HCT116 (cell line): ENCODE measurements around the gene SPACDR. TPM values are rescaled to one million over a fixed set of nuclear protein-coding genes. Genes with fewer than 3 reads are reported as not detected.
A peak's percentile ranks its signal among the peaks of the same experiment; 100 is the strongest.

ENCODE experiments used
- ATAC-seq: fragments of 200-7000 bp; cut with Tn5 transposase; 2 replicates; pipeline ENCODE4 v1.9.1; 2020; ENCODE audit warnings: mild to moderate bottlenecking, moderate library complexity
- BruUV-seq: library from RNA; stranded (reverse); fragments of 400-500 nt; replicated peaks from 2 replicates; lab custom pipeline; 2021; lab: Mats Ljungman, UMichigan
- CTCF ChIA-PET: fragments of 300-600 bp; sonication (Branson Sonifier 250); formaldehyde crosslinking; loops from one replicate; lab custom pipeline; 2021; ENCODE audit warnings: antibody characterized with exemption; lab: Charles Lee
- POLR2A ChIA-PET: fragments of 300-600, 350-600 bp; sonication (Branson Sonifier 250); formaldehyde crosslinking; loops from one replicate; lab custom pipeline; 2021; ENCODE audit warnings: antibody characterized with exemption; lab: Charles Lee
- RAD21 ChIA-PET, 2 experiments: fragments of 300-600 bp; sonication (Branson Sonifier 250); formaldehyde crosslinking; loops; one replicate each; lab custom pipeline; 2023; ENCODE audit warnings: low total read pairs in 2 of 2; ENCODE audit not compliant: uncharacterized antibody in 2 of 2, unreplicated experiment in 2 of 2, low non-redundant PET in 1 of 2; lab: Charles Lee
- DNase-seq: peaks from one replicate; pipeline ENCODE4 v3.0.0-alpha.2; 2010; ENCODE audit warnings: low read depth, low spot score
- H2AFZ ChIP-seq: fragments of 200-600 bp; shearing (Covaris generic), sonication (generic); 2 replicates; pipeline ENCODE4 v1.6.1; 2017; ENCODE audit warnings: low read depth, mixed run types, mixed read lengths, antibody characterized with exemption, low read length; ENCODE audit not compliant: poor library complexity, severe bottlenecking
- H3K27ac ChIP-seq: 2 replicates; pipeline ENCODE4 v1.5.1; 2012; ENCODE audit warnings: low read depth, low read length
- H3K27me3 ChIP-seq: fragments of 200-600 bp; sonication (generic); 2 replicates; pipeline ENCODE4 v1.6.1; 2016; ENCODE audit warnings: mixed run types, low read length, mixed read lengths; ENCODE audit not compliant: insufficient read depth
- H3K36me3 ChIP-seq, 2 experiments: fragments of 200-500 bp in 1 of 2; fragments of 200-600 bp in 1 of 2; sonication (Bioruptor generic) in 1 of 2; sonication (generic) in 1 of 2; 2 replicates each; pipeline versions ENCODE4 v1.5.1 to v1.6.1; 2014 to 2016; ENCODE audit warnings: low read length in 2 of 2, inconsistent platforms in 1 of 2, mixed read lengths in 1 of 2, mixed run types in 1 of 2; ENCODE audit not compliant: insufficient read depth in 2 of 2, control insufficient read depth in 1 of 2
- H3K4me1 ChIP-seq, 2 experiments: fragments of 200-600 bp in 1 of 2; sonication (generic) in 1 of 2; 2 replicates each; pipeline versions ENCODE4 v1.5.1 to v1.6.1; 2012 to 2017; ENCODE audit warnings: low read length in 2 of 2, inconsistent platforms in 1 of 2, mild to moderate bottlenecking in 1 of 2, mixed read lengths in 1 of 2, mixed run types in 1 of 2, moderate library complexity in 1 of 2; ENCODE audit not compliant: insufficient read depth in 2 of 2, control insufficient read depth in 1 of 2
- H3K4me2 ChIP-seq: fragments of 200-600 bp; sonication (generic); 2 replicates; pipeline ENCODE4 v1.6.1; 2017; ENCODE audit warnings: mixed run types, low read length, mixed read lengths
- H3K4me3 ChIP-seq, 2 experiments: fragments of 200-600 bp in 1 of 2; sonication (generic) in 1 of 2; replicated peaks in 1 of 2; 2 replicates each; pipeline ENCODE4 v1.5.1; 2011 to 2016; ENCODE audit warnings: low read length in 2 of 2, control low read depth in 1 of 2, low read depth in 1 of 2, mild to moderate bottlenecking in 1 of 2, mixed read lengths in 1 of 2, mixed run types in 1 of 2
- H3K79me2 ChIP-seq: fragments of 200-600 bp; sonication (generic); 2 replicates; pipeline ENCODE4 v1.6.1; 2017; ENCODE audit warnings: mild to moderate bottlenecking, mixed run types, low read length, moderate library complexity, mixed read lengths; ENCODE audit not compliant: insufficient read depth
- H3K9ac ChIP-seq: fragments of 200-600 bp; sonication (generic); 2 replicates; pipeline ENCODE4 v1.6.1; 2016; ENCODE audit warnings: low read length, mixed read lengths
- H3K9me2 ChIP-seq: fragments of 200-600 bp; sonication (generic), shearing (Covaris generic); 2 replicates; pipeline ENCODE4 v1.6.1; 2017; ENCODE audit warnings: mixed run types, mild to moderate bottlenecking, moderate library complexity; ENCODE audit not compliant: insufficient read depth
- H3K9me3 ChIP-seq, 2 experiments: fragments of 200-500 bp in 1 of 2; fragments of 200-600 bp in 1 of 2; sonication (Bioruptor generic) in 1 of 2; sonication (generic) in 1 of 2; 2 replicates each; pipeline ENCODE4 v1.6.1; 2014 to 2017; ENCODE audit warnings: low read length in 2 of 2, mixed read lengths in 2 of 2, inconsistent platforms in 1 of 2, low read depth in 1 of 2, mild to moderate bottlenecking in 1 of 2, mixed run types in 1 of 2, moderate library complexity in 1 of 2; ENCODE audit not compliant: control insufficient read depth in 1 of 2, insufficient read depth in 1 of 2
- H4K20me1 ChIP-seq: fragments of 200-600 bp; sonication (generic), shearing (Covaris generic); 2 replicates; pipeline ENCODE4 v1.6.1; 2017; ENCODE audit warnings: mixed run types, mild to moderate bottlenecking, moderate library complexity; ENCODE audit not compliant: insufficient read depth
- ATF3 ChIP-seq: IDR thresholded peaks from 2 replicates; pipeline ENCODE4 v1.6.1; 2012
- CEBPB ChIP-seq: IDR thresholded peaks from 2 replicates; pipeline ENCODE4 v1.6.1; 2012; ENCODE audit warnings: low read depth
- CTCF ChIP-seq, 3 experiments: fragments of 200-600 bp in 1 of 3; sonication (generic) in 1 of 3; IDR thresholded peaks in 2 of 3; conservative IDR thresholded peaks in 1 of 3; 2 replicates each; pipeline ENCODE4 v1.5.1; 2012 to 2017; ENCODE audit warnings: low read depth in 2 of 3, low read length in 2 of 3, antibody characterized with exemption in 1 of 3, borderline replicate concordance in 1 of 3, control low read depth in 1 of 3, mild to moderate bottlenecking in 1 of 3, mixed read lengths in 1 of 3, mixed run types in 1 of 3, moderate library complexity in 1 of 3; ENCODE audit not compliant: insufficient read depth in 1 of 3
- ELF1 ChIP-seq: IDR thresholded peaks from 2 replicates; pipeline ENCODE4 v1.6.1; 2012; ENCODE audit warnings: low read depth, borderline replicate concordance
- FOSL1 ChIP-seq: IDR thresholded peaks from 2 replicates; pipeline ENCODE4 v1.6.1; 2012; ENCODE audit warnings: low read depth
- JUND ChIP-seq: IDR thresholded peaks from 2 replicates; pipeline ENCODE4 v1.6.1; 2012
- RAD21 ChIP-seq: IDR thresholded peaks from 2 replicates; pipeline ENCODE4 v1.6.1; 2012; ENCODE audit warnings: low read depth, mild to moderate bottlenecking
- SRF ChIP-seq: IDR thresholded peaks from 2 replicates; pipeline ENCODE4 v1.6.1; 2012; ENCODE audit warnings: low read depth
- intact Hi-C: fragments of 100-400 bp; cut with micrococcal nuclease; formaldehyde crosslinking; loops from 2 replicates; pipeline ENCODE4 v1.10.0; 2022
- total RNA-seq: library from RNA; stranded (reverse); gene quantifications from one replicate; pipeline ENCODE4 v1.2.1, GENCODE V29; 2021; ENCODE audit not compliant: unreplicated experiment

The SPACDR gene
- total RNA-seq, 1 experiment from 2014 or later, result 1.7 TPM

GRCh38 chr7:100418930-100419659, 45.0 kb downstream of the SPACDR start:
- DNase-seq, result no peak
- no peaks in the 10 kb centered on the region for H3K27me3 ChIP-seq
- H3K9me3 ChIP-seq, result no peaks in the 10 kb centered on the region
- TF ChIP-seq ELF1, result no peak
- no peak; a peak in 1 of 6 replicates for TF ChIP-seq CTCF (IDR thresholded peaks at IDR 0.05 in 2 of 3, conservative IDR thresholded peaks at IDR 0.05 in 1 of 3; ENCODE audit: borderline replicate concordance in 1 of 3, insufficient read depth in 1 of 3, low read depth in 2 of 3, low read length in 2 of 3)
- no peak for TF ChIP-seq RAD21
- no peak for TF ChIP-seq FOSL1
- TF ChIP-seq SRF, result no peak
- TF ChIP-seq CEBPB, result no peak
- no peak for TF ChIP-seq JUND
- TF ChIP-seq ATF3, result no peak
- no peak overlapping the region for H3K9ac ChIP-seq
- H3K4me1 ChIP-seq, result no peaks in the 10 kb centered on the region
- no peaks in the 10 kb centered on the region for H3K36me3 ChIP-seq
- no peak overlapping the region for H3K27ac ChIP-seq
- POLR2A ChIA-PET, result interaction anchor here (1.2 to 1.5 kb wide), 2 partner anchors 9 kb away, joined by 5 to 8 read pairs; partner anchors contain the start of gene ZCWPW1
- H3K9me2 ChIP-seq, result no peaks in the 10 kb centered on the region
- intact Hi-C loops, result no loop called here
- RAD21 ChIA-PET, result no interaction called here
- H3K79me2 ChIP-seq, result no peaks in the 10 kb centered on the region
- H3K4me2 ChIP-seq, result no peak overlapping the region
- CTCF ChIA-PET, result interaction anchor here (1.6 to 1.7 kb wide), 2 partner anchors 11 to 12 kb away, joined by 6 to 9 read pairs; no protein-coding TSS in a partner anchor
- no peak overlapping the region for H2AFZ ChIP-seq
- no peak overlapping the region for H3K4me3 ChIP-seq
- H4K20me1 ChIP-seq, result no peaks in the 10 kb centered on the region
- ATAC-seq, result peak; percentile 59
- no TSS peak for BruUV-seq
